ENCODE data around the gene TTL. TPM values are rescaled to one million over a fixed set of nuclear protein-coding genes. Genes with fewer than 3 reads are reported as not detected.

Gene TTL
- total RNA-seq, 1 experiment from 2014 or later = 58.9 TPM

DNA sequence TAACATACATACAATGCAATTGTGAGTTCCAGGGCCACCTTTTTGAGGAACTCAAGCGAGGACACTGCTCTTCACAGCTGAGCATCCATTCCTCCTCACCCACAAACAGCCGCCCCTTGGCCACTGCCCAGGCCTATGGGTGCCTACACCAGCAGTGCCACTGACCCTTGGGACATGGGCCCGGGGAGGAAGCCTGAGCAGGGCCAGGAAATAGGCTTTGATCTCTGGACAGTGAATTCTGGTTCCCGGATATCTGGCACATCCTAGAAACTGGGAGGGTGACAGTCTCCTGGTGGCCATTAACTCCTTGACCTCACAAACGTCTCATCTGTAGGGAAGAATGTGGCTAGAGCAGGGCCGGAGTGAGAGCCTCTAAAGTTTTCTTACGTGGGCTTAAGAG lies 5.5 kb upstream of the TTL start:
- Histone ChIP-seq H4K91ac (ENCODE audit: insufficient read length, low read depth, low read length) (no peak overlapping the region), H4K5ac (ENCODE audit: insufficient read length, low read depth, low read length) (no peak overlapping the region), H3K4me2 (ENCODE audit: insufficient read depth, insufficient read length, low read length) (no peak overlapping the region), H3K4me1 (ENCODE audit: insufficient read depth, low read length) (no peaks in the 10 kb centered on the region), H3K9me3 (ENCODE audit: control insufficient read depth, low read depth, low read length) (no peaks in the 10 kb centered on the region), H3K4ac (ENCODE audit: low read depth, low read length) (no peak overlapping the region), H3K23ac (ENCODE audit: insufficient read length, low read depth, low read length) (no peak overlapping the region), H3K79me2 (ENCODE audit: insufficient read depth, low read length) (no peaks in the 10 kb centered on the region), H3K18ac (ENCODE audit: insufficient read length, low read depth, low read length) (no peak overlapping the region), H3K27ac (ENCODE audit: insufficient read length, low read depth, low read length) (no peak overlapping the region), H2BK12ac (ENCODE audit: insufficient read length, low read depth, low read length) (no peak overlapping the region), H2BK5ac (ENCODE audit: insufficient read length, low read length) (no peak overlapping the region), H4K20me1 (ENCODE audit: control insufficient read depth, insufficient read depth, insufficient read length) (no peaks in the 10 kb centered on the region), H3T11ph (ENCODE audit: low read length) (no peak overlapping the region), H2BK15ac (ENCODE audit: low read depth, low read length) (no peak overlapping the region), H2AFZ (ENCODE audit: low read length) (no peak overlapping the region), H3K14ac (ENCODE audit: insufficient read depth, low read length) (no peak overlapping the region), H2BK120ac (ENCODE audit: low read depth, low read length, poor library complexity, severe bottlenecking) (no peak overlapping the region), H3K27me3 (ENCODE audit: insufficient read depth, low read length) (no peaks in the 10 kb centered on the region), H3K23me2 (ENCODE audit: insufficient read length, low read depth, low read length, poor library complexity, severe bottlenecking) (peaks cover 9% of the 10 kb centered on the region), H3K79me1 (ENCODE audit: insufficient read depth, low read depth, low read length, poor library complexity, severe bottlenecking) (no peaks in the 10 kb centered on the region), H2AK5ac (ENCODE audit: insufficient read length, low read length) (no peak overlapping the region), H4K8ac (replicated peaks; ENCODE audit: insufficient read length, low read depth, low read length) (no peak overlapping the region), H3K9ac (ENCODE audit: extremely low read depth, insufficient read length, low read length) (no peak overlapping the region), H2BK20ac (ENCODE audit: low read depth, low read length, poor library complexity, severe bottlenecking) (no peak overlapping the region), H3K56ac (ENCODE audit: insufficient read length, low read depth, low read length) (no peak overlapping the region)
- no CpG with 5 or more reads among the region's 7 CpGs for WGBS (ENCODE audit: extremely low coverage, insufficient read length, low lambda C conversion rate)
- TF ChIP-seq, protein P1, sequence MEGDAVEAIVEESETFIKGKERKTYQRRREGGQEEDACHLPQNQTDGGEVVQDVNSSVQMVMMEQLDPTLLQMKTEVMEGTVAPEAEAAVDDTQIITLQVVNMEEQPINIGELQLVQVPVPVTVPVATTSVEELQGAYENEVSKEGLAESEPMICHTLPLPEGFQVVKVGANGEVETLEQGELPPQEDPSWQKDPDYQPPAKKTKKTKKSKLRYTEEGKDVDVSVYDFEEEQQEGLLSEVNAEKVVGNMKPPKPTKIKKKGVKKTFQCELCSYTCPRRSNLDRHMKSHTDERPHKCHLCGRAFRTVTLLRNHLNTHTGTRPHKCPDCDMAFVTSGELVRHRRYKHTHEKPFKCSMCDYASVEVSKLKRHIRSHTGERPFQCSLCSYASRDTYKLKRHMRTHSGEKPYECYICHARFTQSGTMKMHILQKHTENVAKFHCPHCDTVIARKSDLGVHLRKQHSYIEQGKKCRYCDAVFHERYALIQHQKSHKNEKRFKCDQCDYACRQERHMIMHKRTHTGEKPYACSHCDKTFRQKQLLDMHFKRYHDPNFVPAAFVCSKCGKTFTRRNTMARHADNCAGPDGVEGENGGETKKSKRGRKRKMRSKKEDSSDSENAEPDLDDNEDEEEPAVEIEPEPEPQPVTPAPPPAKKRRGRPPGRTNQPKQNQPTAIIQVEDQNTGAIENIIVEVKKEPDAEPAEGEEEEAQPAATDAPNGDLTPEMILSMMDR (conservative IDR thresholded peaks at IDR 0.05) = no peak
- H3K27ac Mint-ChIP-seq = no peak overlapping the region
- peaks cover 13% of the 10 kb centered on the region for H3K27me3 Mint-ChIP-seq (ENCODE audit: low read depth)
- peaks cover 8% of the 10 kb centered on the region in 2 experiments for H3K4me1 Mint-ChIP-seq
- no peaks in the 10 kb centered on the region for H3K9me3 Mint-ChIP-seq
- no peak overlapping the region for H3K4me3 Mint-ChIP-seq
- H3K36me3 Mint-ChIP-seq (ENCODE audit: insufficient read depth in 1 of 3, low read depth in 3 of 3) = no peaks in the 10 kb centered on the region; a peak in 1 of 7 replicates
- no peak for DNase-seq

All from H9 (cell line).